GM19239 (cell line): ENCODE data around the gene OR8A1.

Experiments
- DNase-seq: peaks from one replicate; pipeline ENCODE4 v3.0.0; 2011; ENCODE audit warnings: low spot score; ENCODE audit not compliant: insufficient read length
- FAIRE-seq: peaks from 2 replicates; lab custom pipeline; 2011; peaks lifted over from hg19 to GRCh38; lab: Jason Lieb, UNC

OR8A1 gene

DNA sequence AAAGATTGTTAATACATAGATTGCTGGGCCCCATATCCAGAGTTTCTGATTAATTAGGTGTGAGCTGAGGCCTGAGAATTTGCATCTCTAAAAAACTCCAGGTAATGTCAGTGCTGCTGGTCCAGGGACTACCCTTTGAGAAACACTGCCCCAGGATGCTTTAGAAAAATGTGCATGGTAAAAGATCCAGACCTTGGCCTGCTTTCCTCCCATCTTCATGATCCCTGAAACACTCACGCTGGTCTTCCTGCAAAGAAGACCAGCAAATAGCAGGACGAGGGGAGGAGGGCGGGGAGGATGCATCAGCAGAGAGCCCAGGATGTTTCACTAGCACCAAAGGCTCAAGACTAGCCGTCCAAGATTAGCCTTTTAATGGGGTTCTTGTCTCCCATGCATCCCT lies at the start of gene OR8A1:
OR8A1 (plus strand) TSS at position 301 of the 400 bp plus-strand sequence. CDS start 123 bp downstream, outside the sequence.
- no peak for FAIRE-seq

DNA sequence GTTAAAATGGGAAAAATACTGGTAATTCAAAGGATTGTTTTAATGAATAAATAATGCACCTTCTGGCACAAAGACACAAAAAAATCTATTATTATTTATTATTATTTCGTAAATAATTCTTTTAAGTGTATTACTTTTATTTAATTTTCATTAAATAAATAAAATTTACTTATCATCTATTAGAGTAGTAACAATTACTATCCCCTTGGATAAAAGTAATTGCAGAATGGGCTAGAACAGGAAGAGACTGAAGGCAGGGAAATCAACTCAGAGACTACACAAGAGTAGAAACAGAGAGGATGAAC lies 49.3 kb upstream of the OR8A1 start:
- FAIRE-seq (no peak), DNase-seq (no peak)

More for the DNA sequence above, at the start of gene OR8A1:
- no peak for DNase-seq

DNA sequence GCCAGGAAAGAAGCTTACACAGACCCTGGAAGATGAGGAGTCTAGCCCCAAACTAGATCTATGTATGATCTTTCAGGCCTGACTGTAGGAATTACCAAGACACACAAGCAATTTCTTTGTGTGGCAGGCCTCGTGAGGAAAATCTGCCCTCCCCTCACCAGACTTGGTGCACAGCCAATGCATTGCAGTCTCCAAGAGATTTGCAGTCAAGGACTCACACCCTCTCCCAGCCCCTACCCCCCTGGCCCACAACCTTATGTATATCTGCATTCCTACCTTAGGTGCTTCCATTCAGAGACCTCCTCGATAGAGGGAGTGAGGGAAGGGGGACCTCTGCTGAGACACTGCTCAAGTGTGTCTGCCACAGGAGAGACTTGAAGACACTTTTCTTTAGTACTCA lies 36.2 kb upstream of the OR8A1 start:
- no peak for FAIRE-seq
- DNase-seq, result no peak

DNA sequence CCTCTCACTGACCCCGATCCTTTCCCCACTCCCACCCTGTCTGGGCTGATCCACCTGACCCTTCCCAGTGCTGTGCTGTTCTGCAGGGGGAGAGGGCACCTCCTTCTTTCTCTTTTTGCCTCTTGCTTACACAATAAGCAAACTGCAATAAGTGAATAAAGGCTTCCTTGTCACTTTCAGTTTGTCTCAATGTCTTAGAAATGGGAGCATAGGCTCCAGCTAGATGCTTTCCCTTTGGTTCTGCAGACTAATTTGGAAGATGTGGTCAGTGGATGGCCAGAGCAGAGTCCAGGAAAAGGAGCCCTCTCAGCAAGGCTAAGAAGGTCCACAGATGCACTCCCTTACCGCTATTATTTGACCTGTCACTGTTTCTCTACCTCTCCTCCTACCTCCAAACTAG lies 35.7 kb upstream of the OR8A1 start:
- no peak for FAIRE-seq

DNA sequence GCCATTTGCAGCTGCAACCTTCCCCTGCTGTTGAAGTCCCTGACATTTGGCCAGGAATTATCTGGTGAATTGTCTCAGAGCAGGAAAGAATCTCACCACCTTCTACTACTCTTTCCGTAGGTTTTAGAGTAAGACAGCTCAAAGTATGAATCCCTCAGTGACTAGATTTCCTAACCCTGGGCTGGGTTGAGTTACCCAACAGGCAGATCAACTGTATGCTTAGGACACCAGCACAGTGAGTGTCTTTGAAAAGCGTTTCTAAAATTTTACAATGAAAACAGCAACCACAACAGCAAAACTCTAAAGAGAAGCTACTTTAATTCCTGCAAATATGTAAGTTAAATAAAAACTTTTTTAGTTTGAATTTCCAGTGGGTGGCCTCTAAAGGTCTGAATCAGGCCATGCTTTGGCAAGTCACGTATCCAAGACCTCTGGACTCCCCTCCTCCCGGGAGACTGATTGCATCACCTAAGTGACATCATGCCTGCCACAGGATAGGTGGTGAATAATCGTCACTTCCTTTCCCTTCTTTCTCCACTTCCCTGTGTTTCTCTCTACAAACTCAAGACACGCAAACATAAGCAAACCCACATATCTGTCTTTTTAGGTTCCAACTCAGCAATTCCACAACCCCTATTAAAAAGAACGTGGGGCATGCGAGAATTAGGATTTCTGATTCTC lies 34.1 kb upstream of the OR8A1 start:
- no peak for DNase-seq

More for the DNA sequence above, 35.7 kb upstream of the OR8A1 start:
- DNase-seq, result no peak

DNA sequence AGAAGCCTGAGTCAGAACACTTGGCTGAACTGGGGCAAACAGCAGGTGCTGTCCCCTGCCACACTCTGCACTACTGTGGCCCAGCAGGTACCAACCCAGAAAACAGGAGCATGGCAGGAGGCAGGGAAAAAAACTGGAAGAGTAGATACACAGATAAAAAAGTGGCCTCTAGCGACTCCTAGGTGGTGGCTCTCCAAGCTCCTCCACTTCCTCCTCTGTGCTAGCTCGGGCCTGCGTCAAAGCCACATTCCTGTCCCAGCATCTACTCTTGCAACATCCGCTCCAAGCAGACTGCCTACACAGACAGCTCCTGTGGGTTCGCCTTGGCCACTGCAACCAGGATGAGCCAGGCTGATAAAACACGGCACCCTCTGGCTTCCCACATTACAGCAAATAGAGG lies 33.3 kb upstream of the OR8A1 start:
- FAIRE-seq (no peak), DNase-seq (no peak)

More for the DNA sequence above, 34.1 kb upstream of the OR8A1 start:
- no peak for FAIRE-seq

DNA sequence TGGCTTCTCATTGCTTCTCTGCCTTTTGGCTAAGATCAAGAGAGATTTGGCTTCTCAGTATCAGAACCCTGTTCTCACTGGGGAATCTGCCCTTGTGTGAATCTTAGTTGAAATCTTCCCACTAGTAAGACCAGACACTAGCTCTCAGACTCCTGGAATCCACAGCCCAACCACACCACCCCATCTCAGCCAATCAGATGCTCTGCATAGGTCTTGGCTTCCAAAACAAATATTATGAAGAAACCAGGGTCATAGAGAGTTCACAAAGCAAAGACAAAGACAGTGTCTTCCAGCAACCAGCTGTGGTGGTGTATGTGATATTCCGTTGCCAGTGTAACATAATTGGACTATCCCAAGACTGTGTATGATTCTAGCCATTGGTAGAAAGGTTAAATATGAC lies 31.8 kb upstream of the OR8A1 start:
- DNase-seq (no peak), FAIRE-seq (no peak)

DNA sequence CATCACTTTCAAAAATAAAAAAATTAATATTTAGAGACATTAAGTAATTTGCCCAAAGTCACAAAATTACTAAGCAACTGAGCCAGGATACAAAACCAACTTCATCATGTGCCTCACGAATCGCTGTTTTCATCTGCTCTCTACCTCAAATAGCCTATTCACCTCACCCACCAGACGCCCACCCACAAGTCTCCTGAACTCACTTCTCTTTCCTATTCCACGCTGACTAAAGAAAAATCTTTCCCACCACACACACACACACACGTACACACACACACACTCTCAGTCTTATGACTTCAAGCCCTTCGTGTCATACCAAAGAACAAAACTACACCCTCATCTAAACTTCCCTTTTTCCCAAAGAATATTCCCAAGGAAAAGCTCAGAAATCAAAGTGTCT lies 28.6 kb upstream of the OR8A1 start:
- DNase-seq (no peak), FAIRE-seq (no peak)

DNA sequence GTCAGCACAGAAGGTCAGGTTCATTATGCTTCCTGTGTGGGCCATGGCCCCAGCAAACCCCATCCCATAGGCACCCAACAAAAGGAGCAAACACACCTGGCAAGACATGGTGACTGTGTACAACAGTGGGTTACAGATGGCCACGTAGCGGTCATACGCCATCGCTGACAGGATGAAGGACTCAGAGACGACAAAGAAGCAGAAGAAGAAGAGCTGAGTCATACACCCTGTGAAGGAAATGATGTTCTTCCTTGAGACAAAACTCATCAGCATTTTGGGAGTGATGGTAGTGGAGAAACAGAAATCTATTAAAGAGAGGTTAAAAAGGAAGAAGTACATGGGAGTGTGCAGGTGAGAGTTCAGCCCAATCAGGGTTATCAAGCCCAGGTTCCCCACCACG lies 26.7 kb upstream of the OR8A1 start:
- no peak for FAIRE-seq
- no peak for DNase-seq

DNA sequence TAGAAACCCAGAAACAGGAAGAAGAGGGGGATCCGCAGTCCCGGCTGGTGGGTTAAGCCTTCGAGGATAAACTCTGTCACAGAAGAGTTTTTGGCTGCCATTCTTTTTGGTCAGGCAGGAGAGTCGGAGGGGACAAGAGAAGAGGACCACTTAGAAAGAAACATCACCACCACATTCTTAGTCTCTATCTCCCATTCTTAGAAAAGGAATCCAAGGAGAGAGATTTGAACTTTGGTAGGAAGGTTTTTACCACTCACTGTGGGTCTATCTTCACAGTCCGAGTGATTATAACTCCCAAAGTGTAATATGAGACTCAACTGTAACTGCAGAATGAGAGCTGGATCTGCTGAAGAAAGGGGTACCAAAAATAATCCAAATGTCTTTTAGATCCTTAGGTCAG lies 26.2 kb upstream of the OR8A1 start, which contains the start of gene OR8B12:
OR8B12 (minus strand) TSS at position 101 of the 400 bp plus-strand sequence; CDS start at position 101, 0 bp downstream.
- DNase-seq (no peak), FAIRE-seq (no peak)

DNA sequence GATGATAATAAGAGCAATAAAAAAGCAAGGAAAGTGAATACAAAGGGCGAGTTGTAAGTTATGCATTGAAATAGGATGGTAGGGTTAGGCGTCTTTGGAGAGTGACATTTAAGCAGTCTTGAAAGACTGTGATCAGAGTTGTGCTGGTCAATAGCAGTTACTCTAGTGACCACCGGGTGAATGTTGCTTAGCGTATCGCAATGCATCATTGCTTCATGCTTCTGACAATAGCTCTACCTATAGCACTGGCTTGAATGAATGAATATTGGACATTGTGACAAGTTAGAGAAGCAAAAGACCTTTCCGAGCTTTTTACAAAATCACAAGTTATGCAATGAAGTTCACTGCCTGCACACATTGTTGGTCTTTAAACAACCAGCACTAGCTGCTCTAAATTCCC lies 18.6 kb upstream of the OR8A1 start:
- no peak for FAIRE-seq
- no peak for DNase-seq

DNA sequence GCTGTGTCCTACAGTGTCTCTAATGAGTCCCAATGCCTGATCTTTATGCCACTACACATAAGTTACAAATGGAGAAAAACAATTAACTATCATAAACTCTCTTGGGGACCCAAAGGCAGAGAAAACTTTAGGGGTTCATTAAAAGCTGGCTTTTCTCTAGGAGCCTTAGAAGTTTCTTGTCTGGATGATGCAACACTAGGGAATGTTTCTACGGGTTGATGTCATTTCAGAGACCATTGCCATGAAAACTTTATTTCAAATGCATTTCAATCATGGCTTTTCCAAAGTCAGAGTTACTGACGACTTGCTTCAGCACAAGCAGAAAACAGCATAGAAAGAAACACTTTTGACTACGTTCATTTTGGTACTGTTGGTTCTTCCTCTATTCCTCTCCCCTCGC lies 17.8 kb upstream of the OR8A1 start:
- FAIRE-seq (no peak), DNase-seq (no peak)

DNA sequence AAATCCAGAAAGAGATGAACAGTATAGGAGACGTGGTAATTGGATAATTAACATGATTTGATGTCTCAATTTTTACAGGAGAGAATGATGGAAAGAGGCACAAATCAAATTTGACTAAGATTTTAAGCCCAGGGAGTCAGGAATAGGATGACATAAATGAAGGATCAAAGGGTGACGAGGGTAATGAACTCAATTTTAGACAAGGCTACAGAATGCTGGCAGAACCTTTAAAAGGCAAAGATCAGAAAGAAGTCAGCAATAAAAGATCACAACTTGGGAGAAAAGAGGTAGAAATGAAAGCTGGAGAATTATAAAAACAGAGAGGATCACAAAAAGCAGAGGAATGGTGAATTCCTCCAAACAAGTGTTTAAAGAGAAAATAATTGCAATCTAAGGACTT lies 13.0 kb upstream of the OR8A1 start:
- FAIRE-seq (no peak), DNase-seq (no peak)

DNA sequence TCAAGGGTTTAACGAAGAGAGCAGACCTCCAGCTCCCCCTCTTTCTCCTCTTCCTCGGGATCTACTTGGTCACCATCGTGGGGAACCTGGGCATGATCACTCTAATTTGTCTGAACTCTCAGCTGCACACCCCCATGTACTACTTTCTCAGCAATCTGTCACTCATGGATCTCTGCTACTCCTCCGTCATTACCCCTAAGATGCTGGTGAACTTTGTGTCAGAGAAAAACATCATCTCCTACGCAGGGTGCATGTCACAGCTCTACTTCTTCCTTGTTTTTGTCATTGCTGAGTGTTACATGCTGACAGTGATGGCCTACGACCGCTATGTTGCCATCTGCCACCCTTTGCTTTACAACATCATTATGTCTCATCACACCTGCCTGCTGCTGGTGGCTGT lies 363 bp downstream of the OR8A1 start:
- no peak for FAIRE-seq
- DNase-seq, result no peak

DNA sequence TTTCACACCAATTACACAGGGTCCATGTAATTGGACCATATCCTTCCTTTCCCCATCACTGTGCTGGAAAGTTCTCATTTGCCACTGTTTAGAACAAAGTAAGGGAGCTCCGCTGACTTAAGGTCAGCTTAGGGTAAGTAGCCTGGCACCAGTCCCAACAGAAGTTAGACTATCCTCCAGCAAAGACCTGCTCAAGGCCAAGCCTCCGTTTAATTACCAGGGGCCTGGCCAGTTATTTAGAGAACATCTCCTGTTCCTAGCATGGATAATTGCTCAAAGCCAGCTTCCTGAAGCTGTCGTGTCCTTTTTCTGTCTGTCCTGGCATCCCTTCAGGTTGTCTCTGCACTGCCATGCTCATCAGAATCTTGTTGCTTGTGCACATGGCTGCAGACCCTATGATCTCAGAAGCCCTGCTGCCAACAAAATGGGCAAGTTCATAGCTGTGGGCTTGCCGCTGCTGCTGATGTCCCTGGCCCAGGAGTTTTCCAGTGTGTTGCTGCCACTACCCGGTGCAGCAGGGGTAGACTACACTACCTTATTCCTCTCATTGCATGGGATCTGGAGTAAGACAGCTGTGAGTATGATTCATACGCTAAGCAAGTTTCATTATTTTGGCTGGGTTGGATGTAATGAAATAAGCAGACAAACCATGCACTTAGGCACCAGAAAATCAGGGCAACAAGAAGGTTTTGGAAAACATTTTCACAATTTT lies 8.1 kb downstream of the OR8A1 start:
- DNase-seq (no peak), FAIRE-seq (no peak)

DNA sequence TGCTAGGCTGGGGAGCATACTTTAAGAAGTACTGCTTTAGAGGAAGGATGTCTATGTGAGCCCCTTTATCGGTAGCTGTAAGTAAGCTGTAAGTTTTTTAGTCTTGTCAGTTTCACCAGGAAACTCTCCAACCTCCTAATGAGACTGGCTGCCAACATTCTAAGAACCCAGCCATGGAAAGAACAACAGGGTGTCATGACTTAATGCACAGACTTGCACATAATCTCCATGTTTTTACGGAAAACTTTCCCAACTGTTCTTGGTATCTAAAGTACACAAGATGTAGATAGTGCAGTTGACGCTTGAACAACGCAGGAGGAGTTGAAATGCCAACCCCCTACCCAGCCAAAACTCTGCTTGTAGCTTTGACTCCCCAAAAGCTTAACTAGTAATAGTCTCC lies 9.0 kb downstream of the OR8A1 start:
- DNase-seq (no peak), FAIRE-seq (no peak)

DNA sequence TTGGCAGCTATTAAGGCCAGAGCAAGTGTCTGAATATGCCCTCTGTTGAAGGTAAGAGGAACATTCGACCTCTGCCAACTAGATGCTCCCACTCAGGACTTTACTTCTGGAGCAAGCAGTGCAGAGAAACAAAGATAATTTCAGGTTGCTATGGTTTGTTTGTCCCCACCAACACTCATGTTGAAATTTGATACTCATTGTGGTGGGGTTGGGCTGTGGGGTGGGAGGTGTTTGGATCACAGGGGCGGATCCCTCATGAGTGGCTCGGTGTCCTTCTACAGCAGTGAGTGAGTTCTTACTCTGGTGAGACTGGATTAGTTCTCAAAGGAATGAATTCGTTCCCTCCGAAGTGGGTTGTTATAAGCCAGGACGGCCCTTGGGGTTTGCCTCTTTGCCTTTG lies 12.0 kb downstream of the OR8A1 start:
- DNase-seq (no peak), FAIRE-seq (no peak)

DNA sequence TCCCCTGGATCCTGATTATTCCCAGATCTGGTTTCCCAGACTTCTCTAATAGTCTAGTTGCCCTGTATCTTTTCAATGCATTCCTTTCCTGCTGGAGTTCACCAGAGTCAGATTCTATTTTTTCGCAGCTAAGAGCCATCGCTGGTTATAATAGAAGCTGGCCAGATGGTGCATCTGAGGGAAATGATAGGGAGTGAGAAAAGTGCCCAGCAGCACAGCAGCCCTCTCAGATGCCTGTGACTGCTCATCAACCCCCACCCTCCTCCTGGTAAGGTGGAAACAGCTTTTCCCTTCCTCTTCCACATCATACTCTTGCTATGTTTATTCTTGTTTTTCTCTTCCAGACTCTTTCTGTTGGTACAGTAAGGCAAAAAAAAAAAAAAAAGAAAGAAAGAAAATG lies 12.8 kb downstream of the OR8A1 start:
- DNase-seq (no peak), FAIRE-seq (no peak)

DNA sequence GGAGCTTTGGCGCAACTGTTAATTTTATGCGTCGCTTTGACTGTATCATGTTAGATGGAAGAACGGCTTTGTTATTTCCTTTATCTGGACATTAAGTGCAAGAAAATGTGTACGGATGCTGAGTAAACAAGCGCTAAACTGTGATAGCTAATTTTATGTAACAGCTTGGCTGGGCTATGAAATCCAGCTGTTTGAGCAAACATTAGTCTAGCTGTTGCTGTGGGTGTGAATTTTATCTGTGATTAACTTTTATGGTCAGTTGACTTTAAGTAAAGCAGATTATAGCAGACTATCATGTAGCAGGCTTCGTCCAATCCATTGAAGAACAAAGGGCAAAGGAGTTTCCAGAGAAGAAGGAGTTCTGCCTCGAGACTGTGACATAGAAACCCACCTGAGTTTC lies 14.0 kb downstream of the OR8A1 start:
- FAIRE-seq, result no peak
- DNase-seq, result no peak

DNA sequence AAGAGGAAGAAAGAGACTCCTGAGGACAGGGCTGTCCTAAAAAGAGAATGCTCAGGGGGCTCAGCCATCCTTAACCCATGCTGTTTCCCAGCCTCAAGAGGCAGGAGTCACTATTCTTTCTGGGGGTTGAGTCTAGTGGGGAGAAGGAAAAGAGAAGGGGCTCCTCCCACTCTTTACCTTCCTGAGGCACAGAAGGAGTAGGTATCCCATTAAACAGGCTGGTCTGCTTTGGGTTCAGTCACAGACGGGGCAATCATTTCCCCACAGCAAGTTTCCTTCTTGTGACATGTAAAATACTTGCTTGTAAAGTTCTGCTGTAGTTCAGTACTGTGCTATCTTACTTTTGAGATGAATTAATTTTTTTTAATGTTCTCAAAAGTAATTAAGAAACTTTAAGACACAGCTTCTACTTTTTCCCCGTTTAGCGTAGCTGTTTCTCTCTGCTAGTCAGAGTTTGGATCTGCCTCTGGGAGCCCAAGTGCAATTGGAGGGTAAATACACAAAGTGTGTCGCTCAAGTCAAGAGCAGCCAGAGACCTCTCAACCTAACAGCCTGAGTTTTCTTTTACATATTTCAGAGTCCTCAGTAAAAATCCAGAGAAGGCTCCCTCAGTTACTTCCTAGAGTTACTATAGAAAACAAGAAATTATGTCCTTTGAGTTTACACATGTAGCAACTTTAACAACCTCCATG lies 15.0 kb downstream of the OR8A1 start:
- no peak for FAIRE-seq
- DNase-seq, result no peak

DNA sequence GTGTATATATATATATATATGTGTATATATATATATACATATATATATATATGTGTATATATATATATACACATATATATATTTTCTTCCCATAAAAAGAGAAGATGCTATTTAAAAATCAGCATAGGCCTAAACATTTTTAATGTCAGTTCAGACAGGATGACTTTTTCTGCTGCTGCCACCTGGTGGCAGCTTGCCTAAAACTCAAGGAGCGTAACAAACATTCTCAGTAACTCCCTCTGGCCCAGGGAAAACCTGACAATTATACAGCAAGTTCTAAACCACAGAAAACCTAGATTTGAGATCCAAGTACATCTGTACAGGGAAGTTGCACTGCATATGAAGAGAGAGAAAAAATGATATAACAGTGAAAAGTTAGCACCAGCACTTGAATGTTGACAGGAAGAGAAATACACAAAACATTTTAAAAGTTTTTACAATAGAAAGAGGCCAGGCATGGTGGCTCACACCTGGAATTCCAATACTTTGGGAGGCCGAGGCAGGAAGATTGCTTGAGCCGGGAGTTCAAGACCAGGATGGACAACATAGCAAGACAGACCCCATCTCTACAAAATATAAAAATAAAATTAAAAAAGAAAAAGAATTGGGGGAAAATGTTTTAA lies 16.6 kb downstream of the OR8A1 start:
- FAIRE-seq (peak; percentile 84), DNase-seq (peak; percentile 9)
